Measurements from ENCODE around the gene SETMAR.

SETMAR gene

DNA sequence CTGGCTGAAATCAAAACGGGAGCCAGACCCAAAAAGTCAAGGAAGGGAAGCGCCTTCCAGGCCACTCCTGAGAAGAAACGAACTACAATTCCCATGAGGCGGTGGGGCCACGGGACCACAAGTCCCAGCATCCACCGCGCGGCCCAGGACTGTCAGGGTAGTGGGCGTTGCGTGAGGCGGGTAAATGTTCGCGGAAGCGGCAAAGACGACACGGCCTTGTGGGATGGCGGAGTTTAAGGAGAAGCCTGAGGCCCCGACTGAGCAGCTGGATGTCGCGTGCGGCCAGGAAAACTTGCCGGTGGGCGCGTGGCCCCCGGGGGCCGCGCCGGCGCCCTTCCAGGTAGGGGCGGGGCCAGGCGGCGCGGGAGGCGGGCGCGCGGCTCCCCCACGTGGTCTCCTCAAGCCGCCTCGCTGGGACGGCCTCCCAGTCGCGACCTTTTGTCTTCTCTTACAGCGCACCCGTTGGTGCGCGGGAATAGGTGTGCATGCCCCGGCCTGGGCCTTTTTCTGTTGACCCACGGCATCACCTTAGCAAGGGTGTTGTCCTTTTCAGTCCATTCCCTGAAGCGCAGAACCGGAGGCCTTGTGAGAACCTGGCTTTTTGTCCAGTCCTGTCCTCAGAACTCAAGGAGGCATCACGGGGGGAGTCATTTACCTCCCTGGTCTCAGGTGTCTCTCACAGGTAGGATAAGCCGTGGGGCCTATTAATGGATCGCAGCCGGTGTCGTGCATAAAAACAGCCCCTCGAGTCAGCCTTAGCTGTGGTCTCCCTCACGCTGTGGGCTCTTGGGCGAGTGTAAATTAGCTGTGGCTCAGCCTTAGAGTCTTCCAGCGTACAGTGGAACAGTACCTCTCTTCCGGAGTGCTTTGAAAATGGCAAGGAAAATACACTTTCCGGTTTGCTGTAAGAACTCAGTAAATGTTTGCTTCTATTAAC is at the start of gene SETMAR:
Gene SETMAR, plus strand, starts transcription at position 183 of the 937 bp plus-strand sequence. Its CDS starts 2 bp downstream, at position 185.
- DNase-seq (ENCODE audit: low read depth, low spot score): no peak
- Histone ChIP-seq H3K27ac (peak within 1 kb of the TSS; percentile 81), H3K36me3 (ENCODE audit: insufficient read depth, low read length) (no peaks in the 10 kb centered on the region), H3K9me3 (ENCODE audit: low read depth, low read length) (no peaks in the 10 kb centered on the region), H3K4me3 (peak within 1 kb of the TSS; percentile 86), H3K9ac (ENCODE audit: insufficient read length) (peak within 1 kb of the TSS; percentile 94)
- peak; percentile 80 for TF ChIP-seq POLR2AphosphoS5 (IDR thresholded peaks at IDR 0.05; ENCODE audit: borderline replicate concordance, low read depth, low read length)
- no peak for TF ChIP-seq FOXP2 (optimal IDR thresholded peaks at IDR 0.05; ENCODE audit: control extremely low read depth, extremely low read length, insufficient read depth)

DNA sequence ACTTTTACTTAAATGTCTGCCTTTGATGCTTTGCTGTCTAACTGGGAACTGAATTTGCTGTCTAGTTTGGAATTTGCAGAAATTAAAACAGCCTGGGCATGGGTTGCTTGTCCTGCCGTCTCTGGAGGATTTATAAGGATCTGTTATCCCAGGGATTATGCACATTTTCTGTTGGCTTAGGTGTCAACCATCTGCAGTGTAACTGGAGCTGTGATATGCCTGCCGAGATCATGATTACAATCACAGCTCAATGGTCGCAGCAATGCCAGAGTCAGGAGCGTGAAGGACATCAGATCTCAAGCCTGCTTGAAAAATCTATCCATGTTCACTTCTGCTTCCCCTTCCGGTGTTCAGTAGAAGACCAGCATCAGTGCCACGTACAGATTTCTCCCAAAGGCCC is 41.8 kb upstream of the SETMAR start:
- TF ChIP-seq EZH2 (IDR thresholded peaks at IDR 0.05) (no peak), POLR2AphosphoS5 (IDR thresholded peaks at IDR 0.05; ENCODE audit: borderline replicate concordance, low read depth, low read length) (no peak), FOXP2 (optimal IDR thresholded peaks at IDR 0.05; ENCODE audit: control extremely low read depth, extremely low read length, insufficient read depth) (no peak)
- DNase-seq (ENCODE audit: low read depth, low spot score): no peak

DNA sequence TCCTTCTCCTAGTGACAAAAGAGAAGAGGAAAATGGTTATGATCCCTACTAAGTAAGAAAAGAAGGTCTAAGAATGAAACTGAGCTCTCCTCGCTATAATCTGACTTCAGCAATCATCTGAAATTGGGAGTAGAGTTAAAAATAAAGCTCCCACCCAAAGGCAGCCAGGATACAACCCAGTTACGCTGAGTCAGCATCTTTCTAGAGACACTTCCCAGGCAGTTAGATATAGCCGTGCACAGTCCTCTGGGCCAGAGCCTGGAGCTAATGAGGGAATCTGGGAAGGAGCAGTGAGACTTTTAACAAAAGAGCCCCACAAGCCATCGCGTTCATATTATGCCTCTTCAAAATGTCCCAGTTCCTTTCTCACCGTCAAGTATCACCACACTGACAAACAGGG is 39.1 kb upstream of the SETMAR start:
- TF ChIP-seq FOXP2 (optimal IDR thresholded peaks at IDR 0.05; ENCODE audit: control extremely low read depth, extremely low read length, insufficient read depth) (no peak), EZH2 (IDR thresholded peaks at IDR 0.05) (no peak), POLR2AphosphoS5 (IDR thresholded peaks at IDR 0.05; ENCODE audit: borderline replicate concordance, low read depth, low read length) (no peak)
- H3K9ac ChIP-seq (ENCODE audit: insufficient read length): no peak overlapping the region
- no peak overlapping the region for H3K27ac ChIP-seq
- no peak overlapping the region for H3K4me3 ChIP-seq
- H3K36me3 ChIP-seq (ENCODE audit: insufficient read depth, low read length): no peaks in the 10 kb centered on the region
- DNase-seq (ENCODE audit: low read depth, low spot score): no peak
- no peaks in the 10 kb centered on the region for H3K9me3 ChIP-seq (ENCODE audit: low read depth, low read length)

More for the DNA sequence above, 41.8 kb upstream of the SETMAR start:
- Histone ChIP-seq H3K9me3 (ENCODE audit: low read depth, low read length) (no peaks in the 10 kb centered on the region), H3K36me3 (ENCODE audit: insufficient read depth, low read length) (no peaks in the 10 kb centered on the region), H3K9ac (ENCODE audit: insufficient read length) (no peak overlapping the region), H3K27ac (no peak overlapping the region), H3K4me3 (no peak overlapping the region)

DNA sequence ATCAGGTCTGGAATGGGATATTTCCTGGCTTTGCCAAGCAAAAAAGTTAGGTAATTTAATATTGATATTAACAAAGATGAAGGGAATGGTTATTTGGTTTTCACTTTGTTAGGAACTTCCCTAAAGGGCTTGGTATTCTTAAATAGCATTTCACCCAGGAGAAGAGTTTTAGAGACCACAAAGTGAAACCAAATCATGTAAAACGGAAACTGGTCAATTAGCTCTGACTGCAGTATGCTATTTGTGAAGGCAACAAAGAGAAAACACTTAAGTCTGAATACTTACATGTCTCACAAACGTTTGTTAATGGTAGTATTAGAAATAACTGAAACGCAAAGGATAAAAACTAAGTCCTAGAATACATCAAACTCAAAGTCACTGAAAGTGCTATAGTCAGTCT is 32.4 kb upstream of the SETMAR start:
- Histone ChIP-seq H3K36me3 (ENCODE audit: insufficient read depth, low read length) (no peaks in the 10 kb centered on the region), H3K4me3 (no peak overlapping the region), H3K9ac (ENCODE audit: insufficient read length) (no peak overlapping the region), H3K9me3 (ENCODE audit: low read depth, low read length) (no peaks in the 10 kb centered on the region), H3K27ac (no peak overlapping the region)
- TF ChIP-seq EZH2 (IDR thresholded peaks at IDR 0.05) (no peak), POLR2AphosphoS5 (IDR thresholded peaks at IDR 0.05; ENCODE audit: borderline replicate concordance, low read depth, low read length) (no peak), FOXP2 (optimal IDR thresholded peaks at IDR 0.05; ENCODE audit: control extremely low read depth, extremely low read length, insufficient read depth) (no peak)
- DNase-seq (ENCODE audit: low read depth, low spot score): no peak

GRCh38 chr3:4271834-4272233 is 31.3 kb upstream of the SETMAR start:
- no peak overlapping the region for H3K9ac ChIP-seq (ENCODE audit: insufficient read length)
- no peak overlapping the region for H3K4me3 ChIP-seq
- TF ChIP-seq POLR2AphosphoS5 (IDR thresholded peaks at IDR 0.05; ENCODE audit: borderline replicate concordance, low read depth, low read length) (no peak), FOXP2 (optimal IDR thresholded peaks at IDR 0.05; ENCODE audit: control extremely low read depth, extremely low read length, insufficient read depth) (no peak), EZH2 (IDR thresholded peaks at IDR 0.05) (no peak)
- no peaks in the 10 kb centered on the region for H3K9me3 ChIP-seq (ENCODE audit: low read depth, low read length)
- H3K27ac ChIP-seq: no peak overlapping the region
- DNase-seq (ENCODE audit: low read depth, low spot score): peak; percentile 10
- no peaks in the 10 kb centered on the region for H3K36me3 ChIP-seq (ENCODE audit: insufficient read depth, low read length)

- TF ChIP-seq POLR2AphosphoS5 (IDR thresholded peaks at IDR 0.05; ENCODE audit: borderline replicate concordance, low read depth, low read length): no peak
- TF ChIP-seq FOXP2 (optimal IDR thresholded peaks at IDR 0.05; ENCODE audit: control extremely low read depth, extremely low read length, insufficient read depth): no peak
- no peak for TF ChIP-seq EZH2 (IDR thresholded peaks at IDR 0.05)
- no peaks in the 10 kb centered on the region for H3K36me3 ChIP-seq (ENCODE audit: insufficient read depth, low read length)
- H3K9me3 ChIP-seq (ENCODE audit: low read depth, low read length): no peaks in the 10 kb centered on the region
- H3K27ac ChIP-seq: no peak overlapping the region
- no peak overlapping the region for H3K4me3 ChIP-seq
- DNase-seq (ENCODE audit: low read depth, low spot score): no peak
- H3K9ac ChIP-seq (ENCODE audit: insufficient read length): no peak overlapping the region
These were observed 23.6 kb upstream of the SETMAR start for GRCh38 chr3:4279516-4280105.

DNA sequence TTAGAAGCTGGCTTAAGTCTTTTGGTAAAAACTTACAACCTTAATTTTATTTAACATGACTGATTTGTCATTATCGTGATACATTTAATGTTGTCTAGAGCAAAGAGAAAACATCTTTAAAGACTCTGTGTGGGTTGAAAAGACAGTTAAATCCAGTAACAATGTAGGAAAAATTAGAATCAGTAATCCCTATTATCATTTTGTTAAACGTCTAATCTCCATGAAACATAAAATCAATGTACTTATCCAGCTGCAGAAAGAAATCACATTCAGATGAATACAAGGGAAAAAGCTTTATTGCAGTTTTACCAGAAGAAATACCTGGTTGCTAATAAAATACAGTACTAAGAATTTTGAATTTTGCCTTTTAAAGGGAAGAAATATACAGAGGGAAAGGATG is 21.2 kb upstream of the SETMAR start:
- no peak for DNase-seq (ENCODE audit: low read depth, low spot score)
- no peak overlapping the region for H3K9ac ChIP-seq (ENCODE audit: insufficient read length)
- no peaks in the 10 kb centered on the region for H3K36me3 ChIP-seq (ENCODE audit: insufficient read depth, low read length)
- H3K27ac ChIP-seq: no peak overlapping the region
- no peaks in the 10 kb centered on the region for H3K9me3 ChIP-seq (ENCODE audit: low read depth, low read length)
- H3K4me3 ChIP-seq: no peak overlapping the region
- no peak for TF ChIP-seq FOXP2 (optimal IDR thresholded peaks at IDR 0.05; ENCODE audit: control extremely low read depth, extremely low read length, insufficient read depth)
- TF ChIP-seq EZH2 (IDR thresholded peaks at IDR 0.05): no peak
- no peak for TF ChIP-seq POLR2AphosphoS5 (IDR thresholded peaks at IDR 0.05; ENCODE audit: borderline replicate concordance, low read depth, low read length)

- no peaks in the 10 kb centered on the region for H3K9me3 ChIP-seq (ENCODE audit: low read depth, low read length)
- no peak overlapping the region for H3K9ac ChIP-seq (ENCODE audit: insufficient read length)
- TF ChIP-seq POLR2AphosphoS5 (IDR thresholded peaks at IDR 0.05; ENCODE audit: borderline replicate concordance, low read depth, low read length) (no peak), EZH2 (IDR thresholded peaks at IDR 0.05) (no peak), FOXP2 (optimal IDR thresholded peaks at IDR 0.05; ENCODE audit: control extremely low read depth, extremely low read length, insufficient read depth) (no peak)
- no peak overlapping the region for H3K4me3 ChIP-seq
- no peak for DNase-seq (ENCODE audit: low read depth, low spot score)
- H3K36me3 ChIP-seq (ENCODE audit: insufficient read depth, low read length): no peaks in the 10 kb centered on the region
- H3K27ac ChIP-seq: no peak overlapping the region
These were observed 18.3 kb upstream of the SETMAR start for GRCh38 chr3:4284865-4285264.

Data from SK-N-MC (cell line).